ENCODE data around the gene TIGD3. TPM values are rescaled to one million over a fixed set of nuclear protein-coding genes. Genes with fewer than 3 reads are reported as not detected.
A peak's percentile ranks its signal among the peaks of the same experiment; 100 is the strongest.

The TIGD3 gene
- total RNA-seq: 0.27 TPM in 1 of 2 replicates, not detected in the other
- 0.18 TPM in 2 replicates for polyA plus RNA-seq
- 0.13 TPM in 2 replicates for polyA plus RNA-seq (2011; cell fraction: cytosol; rRNA removed)
- 0.41 and 0.43 TPM in 2 replicates for polyA plus RNA-seq (2011; cell fraction: nucleus; rRNA removed)
- 0.16 and 0.19 TPM in 2 replicates for polyA plus RNA-seq (2012)
- 0.15 TPM in 1 of 2 replicates, not detected in the other for polyA minus RNA-seq
- polyA minus RNA-seq (2011; cell fraction: cytosol; rRNA and poly(A)+ RNA removed): 0.92 TPM
- not detected in 2 replicates for polyA minus RNA-seq (2011; cell fraction: nucleus; rRNA and poly(A)+ RNA removed)
- Bru-seq, nascent RNA: percentile 26 among the genes with signal in this experiment
- percentile 33 among the genes with signal in this experiment for BruChase-seq, experiment 1, labeled RNA remaining after a 6-hour chase
- not detected for BruChase-seq, experiment 2, labeled RNA remaining after a 2-hour chase
- long read RNA-seq, partial matches to known transcripts: 0 of 1 reads
- long read RNA-seq, other reads (novel, unspliced or antisense): 0 of 1 reads

- TF ChIP-seq POLR2AphosphoS5 (IDR thresholded peaks at IDR 0.05; ENCODE audit: insufficient read depth, low read depth, low read length) (peak; percentile 71), POLR2A (IDR thresholded peaks at IDR 0.05; ENCODE audit: low read depth, low read length) (peak; percentile 79), CTCF (IDR thresholded peaks at IDR 0.05; ENCODE audit: extremely low read depth in 1 of 2, insufficient read depth in 1 of 2, low read depth in 1 of 2, low read length in 2 of 2) (no peak), MYC (IDR thresholded peaks at IDR 0.05; ENCODE audit: low read depth, low read length) (no peak), MAX (IDR thresholded peaks at IDR 0.05; ENCODE audit: insufficient read depth, insufficient read length) (no peak)
- Histone ChIP-seq H2AFZ (ENCODE audit: low read depth, low read length) (peak within 1 kb of the TSS; percentile 64), H3K4me1 (ENCODE audit: control insufficient read depth, extremely low read depth, insufficient read depth, low read length) (peaks cover 14% of the 10 kb centered on the region), H3K4me3 (replicated peaks in 1 of 3; ENCODE audit: insufficient read depth in 1 of 3, low read depth in 1 of 3, low read length in 3 of 3) (peak within 1 kb of the TSS; percentile 29 to 51 (median 47)), H3K79me2 (ENCODE audit: control insufficient read depth, insufficient read depth, low read length) (no peaks in the 10 kb centered on the region), H4K20me1 (replicated peaks; ENCODE audit: control insufficient read depth, extremely low read depth, insufficient read depth, low read length) (no peaks in the 10 kb centered on the region), H3K9me3 (replicated peaks; ENCODE audit: control insufficient read depth, insufficient read depth, low read length) (no peaks in the 10 kb centered on the region), H3K36me3 (ENCODE audit: control insufficient read depth in 2 of 2, extremely low read depth in 1 of 2, insufficient read depth in 2 of 2, low read length in 2 of 2) (peaks cover 15 to 17% of the 10 kb centered on the region in 2 experiments), H3K4me2 (ENCODE audit: insufficient read depth, low read length) (peak within 1 kb of the TSS; percentile 81), H3K9me1 (replicated peaks; ENCODE audit: control insufficient read depth, extremely low read depth, insufficient read depth, low read length) (no peaks in the 10 kb centered on the region), H3K27me3 (ENCODE audit: control insufficient read depth in 2 of 2, insufficient read depth in 2 of 2, low read length in 2 of 2) (peaks cover 5 to 6% of the 10 kb centered on the region in 2 experiments), H3K9ac (replicated peaks; ENCODE audit: extremely low read depth, insufficient read depth, low read length) (no peak within 1 kb of the TSS), H3K27ac (ENCODE audit: insufficient read depth, low read depth, low read length) (no peak within 1 kb of the TSS)
- ChIA-PET CTCF (interaction anchor here (0.8 to 5.0 kb wide), 11 partner anchors 20 to 156 kb away, joined by 3 to 52 read pairs (median 5); partner anchors contain the start of genes CDC42EP2 and DPF2), POLR2A (interaction anchor here (0.5 to 1.0 kb wide), 2 partner anchors 79 to 154 kb away, joined by 3 to 8 read pairs; no protein-coding TSS in a partner anchor)
- DNase-seq (ENCODE audit: low read depth, low spot score) (peak; percentile 98), FAIRE-seq (peak; percentile 94)
- intact Hi-C loops (cut with micrococcal nuclease) (loop anchor here (1.0 kb wide), 1 partner anchor 79 kb away; no protein-coding TSS in a partner anchor), dilution Hi-C loops (cut with MboI; ENCODE audit: extremely low pct_ligation_motif_present, low sequenced_read_pairs) (no loop called here)
- BruUV-seq (replicated peaks): no TSS peak
Observed at GRCh38 chr11:65354265-65355012, at the start of gene TIGD3. TIGD3 (plus strand) TSS chr11:65354751; CDS start chr11:65355809, 1,058 bp downstream.

Measured in endothelial cell of umbilical vein (primary cell).